Upper lobe of left lung (tissue), 4 donors: ENCODE results near the gene KRT85.

ENCODE experiments used
- CTCF ChIP-seq, 6 experiments: fragments of 450-650 bp in 4 of 6; fragments of 200-600 bp in 2 of 6; sonication (generic) in 2 of 6; IDR thresholded peaks; one replicate each; pipeline ENCODE4 v1.5.1; 2016 to 2019; ENCODE audit warnings: antibody characterized with exemption in 6 of 6
- EP300 ChIP-seq, 4 donors: sonication (generic); formaldehyde crosslinking; IDR thresholded peaks; one replicate each; pipeline ENCODE4 v1.5.1; 2017; ENCODE audit warnings: antibody characterized with exemption in 4 of 4, control low read depth in 2 of 4
- POLR2A ChIP-seq, 4 donors: fragments of 450-650 bp; IDR thresholded peaks; one replicate each; pipeline ENCODE4 v1.5.1; 2016 to 2017; ENCODE audit warnings: antibody characterized with exemption in 4 of 4, mild to moderate bottlenecking in 2 of 4

GRCh38 chr12:52372216-52373154, 5.2 kb upstream of the KRT85 start:
- TF ChIP-seq CTCF (IDR thresholded peaks at IDR 0.05) (peak; percentile 53 to 83 (median 68)), POLR2A (IDR thresholded peaks at IDR 0.05) (no peak), EP300 (IDR thresholded peaks at IDR 0.05) (no peak)
